Skin of body (tissue), 2 donors: ENCODE results near the gene TSHZ3. TPM values are rescaled to one million over a fixed set of nuclear protein-coding genes. Genes with fewer than 3 reads are reported as not detected.
A peak's percentile ranks its signal among the peaks of the same experiment; 100 is the strongest.

ENCODE experiments used
- DNase-seq: peaks from one replicate; lab custom pipeline; 2025; lab: John Stamatoyannopoulos, UW
- total RNA-seq: library from RNA; depleted of rRNA; stranded (reverse); fragments of >200 nt; gene quantifications from one replicate; pipeline ENCODE4 v1.2.3, GENCODE V29; 2014

Gene TSHZ3
- total RNA-seq, 1 donor from 2014 or later: 4.8 TPM

DNA sequence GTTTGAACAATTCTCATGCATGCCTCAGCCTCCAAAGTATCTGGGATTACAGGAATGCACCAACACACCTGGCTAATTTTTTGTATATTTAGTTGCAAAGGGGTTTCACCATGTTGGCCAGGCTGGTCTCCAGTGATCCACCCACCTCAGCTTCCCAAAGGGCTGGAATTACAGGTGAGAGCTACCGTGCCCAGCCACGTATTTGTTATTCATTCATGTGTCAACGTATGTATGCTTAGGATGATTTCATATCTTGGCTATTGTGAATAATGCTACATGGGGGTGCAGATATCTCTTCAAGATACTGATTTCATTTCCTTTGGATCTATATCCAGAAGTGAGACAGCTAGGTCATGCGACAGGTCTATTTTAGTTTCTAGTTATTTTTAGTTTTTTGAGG lies 113.4 kb downstream of the TSHZ3 start:
- DNase-seq: no peak

DNA sequence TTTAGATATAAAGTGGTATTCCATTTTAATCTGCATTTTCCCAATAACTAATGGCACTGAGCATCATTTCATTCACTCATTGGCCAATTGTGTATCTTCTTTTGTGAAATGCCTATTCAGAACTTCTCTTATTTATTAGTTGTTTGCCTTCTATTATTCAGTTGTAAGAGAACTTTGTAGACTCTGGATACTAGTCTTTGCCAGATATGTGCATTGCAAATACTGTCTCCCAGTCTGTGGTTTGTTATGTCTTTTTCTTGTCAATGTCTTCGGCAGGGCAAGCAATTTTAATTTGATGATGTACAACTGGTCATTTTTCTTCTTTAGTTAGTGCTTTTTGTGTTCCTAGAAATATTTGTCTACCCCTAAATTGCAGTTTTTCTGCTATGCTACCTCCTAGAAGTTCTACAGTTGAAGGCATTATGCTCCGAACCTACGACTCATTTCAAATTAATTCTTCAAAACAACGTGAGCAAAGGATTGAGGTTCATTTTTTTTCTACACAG lies 115.9 kb downstream of the TSHZ3 start:
- DNase-seq: no peak

GRCh38 chr19:31232871-31233270 lies 116.4 kb downstream of the TSHZ3 start:
- DNase-seq: no peak

DNA sequence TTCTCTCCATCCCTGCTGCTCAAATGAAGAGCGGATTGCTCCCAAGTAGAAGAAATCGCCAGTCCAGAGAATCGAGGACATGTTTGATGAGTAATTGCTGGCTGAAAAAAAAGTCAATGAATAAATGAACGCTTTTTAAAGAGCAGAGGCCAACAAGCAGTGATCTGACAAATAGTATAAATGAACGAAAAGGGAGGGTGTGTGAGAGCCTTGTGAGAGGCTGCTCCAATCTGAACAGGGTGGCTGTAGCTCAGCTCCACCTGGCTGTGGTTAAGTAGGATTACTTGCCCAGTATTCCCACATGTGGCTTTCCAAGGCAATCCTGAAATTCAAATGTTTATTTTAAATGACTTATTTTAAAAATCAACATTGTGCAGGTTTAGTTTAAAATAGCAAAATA lies 117.1 kb downstream of the TSHZ3 start:
- DNase-seq: no peak

GRCh38 chr19:31231237-31231636 lies 118.0 kb downstream of the TSHZ3 start:
- DNase-seq: no peak

GRCh38 chr19:31226151-31226935 lies 122.9 kb downstream of the TSHZ3 start:
- DNase-seq: peak; percentile 66
